CD4-positive, alpha-beta T cell (primary cell): Measurements from ENCODE around the gene VAMP3. TPM values are rescaled to one million over a fixed set of nuclear protein-coding genes. Genes with fewer than 3 reads are reported as not detected.

Experiments used
- ATAC-seq: fragments of 200-7000 bp; cut with Tn5 transposase; one replicate; pipeline ENCODE4 v1.10.0; 2022; ENCODE audit warnings: mild to moderate bottlenecking; ENCODE audit not compliant: poor library complexity
- CTCF ChIA-PET: fragments of 350-600 bp; sonication (Branson Sonifier 250); formaldehyde crosslinking; loops from one replicate; lab custom pipeline; 2021; ENCODE audit warnings: antibody characterized with exemption, inconsistent platforms; lab: Charles Lee
- POLR2A ChIA-PET: fragments of 350-600 bp; sonication (Branson Sonifier 250); formaldehyde crosslinking; loops from one replicate; lab custom pipeline; 2021; ENCODE audit warnings: antibody characterized with exemption, inconsistent platforms; lab: Charles Lee
- DNase-seq, 14 experiments: peaks; one replicate each; pipeline ENCODE4 v3.0.0-alpha.2; 2013 to 2020; ENCODE audit warnings: mixed read lengths in 2 of 14
- H3K27ac ChIP-seq, 2 donors: one replicate each; pipeline versions ENCODE4 v1.5.1 to v1.7.0; 2013; ENCODE audit warnings: low read length in 2 of 2, low read depth in 1 of 2, mild to moderate bottlenecking in 1 of 2
- H3K27me3 ChIP-seq, 2 experiments: 1 replicate in 1 of 2; 2 replicates in 1 of 2; pipeline versions ENCODE4 v1.6.1 to v1.7.0; 2013; ENCODE audit warnings: low read length in 2 of 2, control low read depth in 1 of 2, mild to moderate bottlenecking in 1 of 2, moderate library complexity in 1 of 2; ENCODE audit not compliant: insufficient read depth in 2 of 2, control insufficient read depth in 1 of 2
- H3K36me3 ChIP-seq: one replicate; pipeline ENCODE4 v1.6.1; 2013; ENCODE audit warnings: low read length, control low read depth; ENCODE audit not compliant: insufficient read depth
- H3K4me1 ChIP-seq: one replicate; pipeline ENCODE4 v1.6.1; 2013; ENCODE audit warnings: low read length, control low read depth; ENCODE audit not compliant: insufficient read depth
- H3K4me3 ChIP-seq: one replicate; pipeline ENCODE4 v1.5.1; 2013; ENCODE audit warnings: mild to moderate bottlenecking, low read length, moderate library complexity
- H3K9me3 ChIP-seq, 2 experiments: 1 replicate in 1 of 2; 2 replicates in 1 of 2; pipeline versions ENCODE4 v1.6.1 to v1.7.0; 2013; ENCODE audit warnings: low read length in 2 of 2, mild to moderate bottlenecking in 2 of 2, control low read depth in 1 of 2, moderate library complexity in 1 of 2; ENCODE audit not compliant: control insufficient read depth in 1 of 2, insufficient read depth in 1 of 2
- H3K27ac Mint-ChIP-seq: one replicate; pipeline ENCODE4 v1.8.0; 2020; ENCODE audit warnings: mixed read lengths
- H3K27me3 Mint-ChIP-seq: one replicate; pipeline ENCODE4 v1.8.0; 2021; ENCODE audit warnings: mixed read lengths
- H3K36me3 Mint-ChIP-seq: one replicate; pipeline ENCODE4 v1.8.0; 2021; ENCODE audit warnings: low read depth, mixed read lengths
- H3K4me1 Mint-ChIP-seq: one replicate; pipeline ENCODE4 v1.8.0; 2021; ENCODE audit warnings: low read depth, mixed read lengths
- H3K4me3 Mint-ChIP-seq: one replicate; pipeline ENCODE4 v1.8.0; 2020; ENCODE audit warnings: mild to moderate bottlenecking, mixed read lengths
- H3K9me3 Mint-ChIP-seq: one replicate; pipeline ENCODE4 v1.8.0; 2020; ENCODE audit warnings: mixed read lengths
- intact Hi-C, 2 experiments: fragments of 100-400 bp; cut with DNase I in 1 of 2; cut with micrococcal nuclease in 1 of 2; formaldehyde crosslinking; loops; one replicate each; pipeline versions ENCODE4 v1.15.1 to v1.9.0; 2023 to 2025; cut with DNase I, micrococcal nuclease
- total RNA-seq, 174 experiments: library from RNA in 2 of 174; stranded (reverse) in 2 of 174; gene quantifications; one replicate each; pipeline ENCODE4 v1.2.3 and lab custom pipeline; 2021 to 2026
- TF ChIP-seq, protein P1 (sequence below): fragments of 200-600 bp; IDR thresholded peaks from one replicate; pipeline ENCODE4 v1.8.0; 2022; ENCODE audit warnings: antibody characterized with exemption, mild to moderate bottlenecking

VAMP3 gene
- total RNA-seq, 2 experiments from 2014 or later = 76.9 to 87.7 TPM

DNA sequence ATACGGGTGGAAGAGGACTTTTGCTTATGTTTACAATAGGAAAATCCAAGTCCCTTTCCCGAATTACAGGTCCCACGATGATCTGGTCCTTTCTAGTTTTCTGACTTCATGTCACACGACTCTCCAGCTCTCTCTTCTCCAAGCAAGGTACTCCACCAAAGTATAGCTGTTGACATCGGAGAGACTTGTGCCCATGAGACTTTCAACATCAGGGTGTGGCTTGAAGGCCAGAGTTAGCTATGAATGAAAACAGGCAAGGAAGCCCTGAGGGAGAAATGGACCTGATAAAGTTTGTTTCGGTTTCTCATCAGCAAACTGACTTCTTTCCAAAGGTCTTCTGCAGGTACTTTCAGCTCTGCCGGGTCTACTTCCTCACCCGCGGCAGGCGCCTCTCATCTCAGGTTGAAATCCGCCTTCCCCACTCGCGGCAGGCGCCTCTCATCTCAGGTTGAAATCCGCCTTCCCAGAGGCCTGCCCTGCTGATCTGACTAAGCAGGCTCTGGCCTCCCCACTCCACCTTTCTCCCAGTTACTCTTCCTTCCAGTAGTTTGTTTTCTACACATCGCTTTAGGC is 10.9 kb downstream of the VAMP3 start:
- H3K27ac Mint-ChIP-seq = peak overlapping the region; percentile 43
- DNase-seq (peak in 7 of 14 experiments; percentile 5 to 53 (median 34)), ATAC-seq (no peak)
- H3K4me1 Mint-ChIP-seq = peaks cover 33% of the 10 kb centered on the region
- H3K4me3 Mint-ChIP-seq = peak overlapping the region; percentile 55
- H3K27me3 ChIP-seq = no peaks in the 10 kb centered on the region
- H3K27me3 Mint-ChIP-seq = no peaks in the 10 kb centered on the region
- CTCF ChIA-PET = no interaction called here
- intact Hi-C loops = loop anchor here in 1 of 2 experiments (2.0 to 10.0 kb wide), 4 partner anchors 77 to 1093 kb away; partner anchors contain the start of genes ENO1 and RERE
- H3K9me3 ChIP-seq = peaks cover 0 to 5% of the 10 kb centered on the region in 2 experiments
- H3K36me3 ChIP-seq = peaks cover 29% of the 10 kb centered on the region
- H3K36me3 Mint-ChIP-seq = peaks cover 48% of the 10 kb centered on the region
- H3K27ac ChIP-seq = no peak overlapping the region
- POLR2A ChIA-PET = interaction anchor here (1.1 to 3.1 kb wide), 2 partner anchors 10 to 30 kb away, joined by 3 to 19 read pairs; partner anchors contain the start of gene VAMP3
- no peaks in the 10 kb centered on the region for H3K9me3 Mint-ChIP-seq
- H3K4me3 ChIP-seq = no peak overlapping the region
- TF ChIP-seq, protein P1, sequence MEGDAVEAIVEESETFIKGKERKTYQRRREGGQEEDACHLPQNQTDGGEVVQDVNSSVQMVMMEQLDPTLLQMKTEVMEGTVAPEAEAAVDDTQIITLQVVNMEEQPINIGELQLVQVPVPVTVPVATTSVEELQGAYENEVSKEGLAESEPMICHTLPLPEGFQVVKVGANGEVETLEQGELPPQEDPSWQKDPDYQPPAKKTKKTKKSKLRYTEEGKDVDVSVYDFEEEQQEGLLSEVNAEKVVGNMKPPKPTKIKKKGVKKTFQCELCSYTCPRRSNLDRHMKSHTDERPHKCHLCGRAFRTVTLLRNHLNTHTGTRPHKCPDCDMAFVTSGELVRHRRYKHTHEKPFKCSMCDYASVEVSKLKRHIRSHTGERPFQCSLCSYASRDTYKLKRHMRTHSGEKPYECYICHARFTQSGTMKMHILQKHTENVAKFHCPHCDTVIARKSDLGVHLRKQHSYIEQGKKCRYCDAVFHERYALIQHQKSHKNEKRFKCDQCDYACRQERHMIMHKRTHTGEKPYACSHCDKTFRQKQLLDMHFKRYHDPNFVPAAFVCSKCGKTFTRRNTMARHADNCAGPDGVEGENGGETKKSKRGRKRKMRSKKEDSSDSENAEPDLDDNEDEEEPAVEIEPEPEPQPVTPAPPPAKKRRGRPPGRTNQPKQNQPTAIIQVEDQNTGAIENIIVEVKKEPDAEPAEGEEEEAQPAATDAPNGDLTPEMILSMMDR = no peak
- peaks cover 34% of the 10 kb centered on the region for H3K4me1 ChIP-seq

DNA sequence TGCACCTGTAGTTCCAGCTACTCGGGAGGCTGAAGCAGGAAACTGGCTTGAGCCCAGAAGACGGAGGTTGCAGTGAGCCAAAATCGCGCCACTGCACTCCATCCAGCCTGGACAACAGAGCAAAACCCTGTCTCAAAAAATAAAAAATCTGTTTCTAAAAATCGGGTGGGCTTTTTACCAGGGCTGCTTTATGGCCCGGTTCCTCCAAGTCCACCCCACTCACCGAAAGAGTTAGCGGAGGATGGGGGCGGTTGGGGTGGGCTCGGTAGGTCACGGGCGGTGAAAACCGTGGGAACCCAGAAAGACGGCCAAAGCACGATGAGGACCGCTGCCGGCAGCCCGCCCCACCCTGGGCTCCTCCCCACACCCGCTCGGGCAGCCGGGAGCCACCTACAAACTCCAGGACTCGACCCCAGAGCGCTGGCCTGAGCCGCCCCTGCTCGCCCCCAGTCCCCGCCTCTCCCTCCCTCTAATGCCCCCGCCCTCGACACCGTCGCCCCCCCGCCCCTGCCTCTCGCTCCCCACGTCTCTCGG is 12.1 kb downstream of the VAMP3 start:
- intact Hi-C loops = loop anchor here in 1 of 2 experiments (1.0 to 10.0 kb wide), 5 partner anchors 12 to 1092 kb away; partner anchors contain the start of genes ENO1, RERE and VAMP3
- Histone ChIP-seq H3K27me3 (no peaks in the 10 kb centered on the region), H3K27ac (peak overlapping the region in 1 of 2 donors; percentile 73), H3K4me3 (peak overlapping the region; percentile 69), H3K4me1 (peaks cover 34% of the 10 kb centered on the region), H3K36me3 (peaks cover 20% of the 10 kb centered on the region), H3K9me3 (peaks cover 0 to 5% of the 10 kb centered on the region in 2 experiments)
- peaks cover 44% of the 10 kb centered on the region for H3K36me3 Mint-ChIP-seq
- H3K4me3 Mint-ChIP-seq = peak overlapping the region; percentile 55
- DNase-seq (no peak), ATAC-seq (no peak)
- no peaks in the 10 kb centered on the region for H3K9me3 Mint-ChIP-seq
- peak overlapping the region; percentile 43 for H3K27ac Mint-ChIP-seq
- H3K4me1 Mint-ChIP-seq = peaks cover 37% of the 10 kb centered on the region
- TF ChIP-seq, protein P1 = no peak
- H3K27me3 Mint-ChIP-seq = no peaks in the 10 kb centered on the region
- POLR2A ChIA-PET = interaction anchor here (1.6 to 3.1 kb wide), 2 partner anchors 8 to 12 kb away, joined by 7 to 19 read pairs; partner anchors contain the start of gene VAMP3
- CTCF ChIA-PET = no interaction called here

DNA sequence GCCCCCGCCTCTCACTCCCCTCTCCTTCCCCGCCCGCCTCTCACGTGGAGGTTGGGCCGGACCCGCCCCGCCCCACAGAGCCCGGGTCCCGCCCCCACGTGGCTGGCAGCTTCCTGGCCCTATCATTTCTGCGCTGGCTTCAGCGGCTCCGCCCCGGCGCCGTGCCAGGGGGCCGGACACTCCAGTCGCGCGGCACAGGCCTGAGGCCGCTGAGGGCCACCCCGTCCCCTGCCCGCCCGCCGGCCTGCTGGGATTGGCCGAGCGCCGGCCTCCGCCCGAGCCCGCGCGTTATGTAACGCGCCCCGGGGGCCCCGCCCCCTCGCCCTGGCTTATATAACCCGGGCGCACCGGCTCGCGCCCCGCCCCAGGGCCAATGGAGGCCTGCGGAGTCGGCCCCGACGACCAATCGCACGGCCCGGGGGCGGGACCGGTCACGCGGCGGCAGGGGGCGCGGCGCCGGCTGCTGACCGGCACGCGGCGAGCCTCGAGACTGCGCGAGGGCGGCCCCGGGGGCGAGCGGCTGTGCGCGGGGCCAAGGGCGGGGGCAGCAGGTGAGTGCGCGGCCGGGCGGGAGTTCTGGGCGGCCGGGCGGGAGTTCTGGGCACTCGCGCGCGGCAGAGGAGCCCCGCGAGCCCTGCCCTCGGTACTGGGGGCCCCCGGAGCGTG is 12.9 kb downstream of the VAMP3 start, which contains the start of gene PER3:
Gene PER3, plus strand, starts transcription at position 466 of the 666 bp plus-strand sequence. CDS start 587 bp downstream, outside the sequence.
- H3K27ac ChIP-seq = peak within 1 kb of the TSS; percentile 73 to 91
- ATAC-seq = peak; percentile 86
- Mint-ChIP-seq H3K36me3 (peaks cover 45% of the 10 kb centered on the region), H3K4me3 (peak within 1 kb of the TSS; percentile 79), H3K9me3 (no peaks in the 10 kb centered on the region), H3K27me3 (no peaks in the 10 kb centered on the region), H3K27ac (peak within 1 kb of the TSS; percentile 78), H3K4me1 (peaks cover 37% of the 10 kb centered on the region)
- POLR2A ChIA-PET = interaction anchor here (1.6 to 3.1 kb wide), 2 partner anchors 9 to 12 kb away, joined by 7 to 19 read pairs; partner anchors contain the start of gene VAMP3
- peaks cover 17% of the 10 kb centered on the region for H3K36me3 ChIP-seq
- H3K4me1 ChIP-seq = peaks cover 34% of the 10 kb centered on the region
- peak within 1 kb of the TSS; percentile 69 for H3K4me3 ChIP-seq
- DNase-seq = peak; percentile 79 to 96 (median 87)
- intact Hi-C loops = loop anchor here in 1 of 2 experiments (1.0 to 10.0 kb wide), 5 partner anchors 13 to 1091 kb away; partner anchors contain the start of genes ENO1, RERE and VAMP3
- no peaks in the 10 kb centered on the region for H3K27me3 ChIP-seq
- TF ChIP-seq, protein P1 = no peak
- CTCF ChIA-PET = no interaction called here
- H3K9me3 ChIP-seq = peaks cover 0 to 5% of the 10 kb centered on the region in 2 experiments
